ENCODE data around the gene DRAM1.

DRAM1 gene

DNA sequence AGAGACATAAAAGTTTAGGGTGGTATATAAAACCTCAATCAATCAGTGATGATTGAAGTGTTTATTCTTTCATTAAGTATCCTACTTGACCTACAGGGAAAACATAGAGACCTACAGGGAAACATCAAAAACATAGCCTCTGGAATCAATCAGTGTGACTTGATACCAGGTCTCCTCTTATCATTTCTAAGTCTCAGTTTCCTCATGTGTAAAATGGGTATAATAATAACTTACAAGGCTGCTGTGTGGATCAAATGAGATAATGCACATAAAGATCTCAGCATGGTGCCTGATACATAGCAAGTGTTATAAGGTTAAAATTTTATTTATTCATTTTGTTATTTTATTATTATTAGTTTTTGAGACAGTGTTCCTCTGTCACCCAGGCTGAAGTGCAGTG is 24.4 kb upstream of the DRAM1 start:
- no peak for TF ChIP-seq GATA3 (IDR thresholded peaks at IDR 0.05; ENCODE audit: low read depth, low read length)

DNA sequence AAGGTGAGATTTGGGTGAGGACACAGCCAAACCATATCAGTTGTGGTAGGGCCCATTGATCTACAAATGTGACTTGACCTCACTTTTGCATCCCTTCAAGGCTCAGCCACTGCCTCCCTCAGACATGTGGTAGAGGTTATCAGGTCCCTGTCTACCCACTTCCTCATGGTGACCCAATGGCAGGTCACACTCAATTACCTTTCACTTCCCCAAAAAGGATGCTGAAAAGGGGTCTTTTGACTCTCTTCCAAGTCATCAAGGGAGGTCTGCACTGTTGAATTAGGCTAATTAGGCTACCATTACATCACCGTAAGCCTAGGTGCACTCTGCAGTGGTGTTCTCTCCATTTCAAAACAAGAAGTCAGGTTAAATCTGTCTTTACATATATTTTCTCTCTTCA is 22.6 kb upstream of the DRAM1 start:
- TF ChIP-seq GATA3 (IDR thresholded peaks at IDR 0.05; ENCODE audit: low read depth, low read length), result no peak
- TF ChIP-seq GATA2 (IDR thresholded peaks at IDR 0.05; ENCODE audit: low read depth, low read length), result no peak

DNA sequence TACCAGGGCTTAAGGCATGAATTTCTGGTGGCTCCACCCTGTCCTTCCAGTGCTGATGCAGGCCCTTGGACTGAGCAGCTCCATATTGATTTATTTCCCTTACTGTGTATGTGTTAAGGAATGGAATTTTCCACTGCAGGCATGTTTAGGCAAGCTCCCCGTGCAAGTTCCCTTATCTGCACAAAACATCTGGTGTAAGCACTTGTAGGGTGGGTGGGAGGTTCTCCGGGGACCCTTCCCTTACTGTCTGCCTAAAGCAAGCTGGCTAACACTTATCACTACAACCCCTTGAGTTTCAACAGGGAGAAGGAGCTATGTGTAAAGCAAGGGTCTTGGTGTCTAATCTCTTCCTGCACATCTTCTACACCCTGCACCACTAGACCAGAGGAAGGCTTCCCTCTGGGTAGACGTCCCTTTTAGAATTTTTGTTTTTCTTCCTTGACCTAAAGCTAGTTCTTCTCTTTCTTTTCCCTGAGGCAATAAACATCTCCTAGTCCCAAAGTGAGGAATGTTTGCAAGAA is 22.0 kb upstream of the DRAM1 start:
- no peak for TF ChIP-seq GATA2 (IDR thresholded peaks at IDR 0.05; ENCODE audit: low read depth, low read length)
- TF ChIP-seq GATA3 (IDR thresholded peaks at IDR 0.05; ENCODE audit: low read depth, low read length), result no peak

DNA sequence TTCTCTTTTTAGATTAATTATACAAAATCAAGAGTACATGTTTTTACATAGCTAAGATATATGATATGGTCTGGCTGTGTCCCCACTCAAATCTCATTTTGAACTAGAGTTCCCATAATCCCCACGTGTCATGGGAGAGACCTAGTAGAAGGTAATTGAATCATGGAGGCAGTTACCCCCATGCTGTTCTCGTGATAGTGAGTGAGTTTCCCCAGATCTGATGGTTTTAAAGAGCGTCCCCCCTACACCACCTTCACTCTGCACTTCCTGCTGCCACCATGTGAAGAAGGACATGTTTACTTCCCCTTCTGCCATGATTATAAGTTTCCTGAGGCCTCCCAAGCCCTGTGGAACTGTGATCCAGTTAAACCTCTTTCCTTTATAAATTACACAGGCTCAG is 21.4 kb upstream of the DRAM1 start:
- no peak for TF ChIP-seq GATA2 (IDR thresholded peaks at IDR 0.05; ENCODE audit: low read depth, low read length)
- no peak for TF ChIP-seq GATA3 (IDR thresholded peaks at IDR 0.05; ENCODE audit: low read depth, low read length)

DNA sequence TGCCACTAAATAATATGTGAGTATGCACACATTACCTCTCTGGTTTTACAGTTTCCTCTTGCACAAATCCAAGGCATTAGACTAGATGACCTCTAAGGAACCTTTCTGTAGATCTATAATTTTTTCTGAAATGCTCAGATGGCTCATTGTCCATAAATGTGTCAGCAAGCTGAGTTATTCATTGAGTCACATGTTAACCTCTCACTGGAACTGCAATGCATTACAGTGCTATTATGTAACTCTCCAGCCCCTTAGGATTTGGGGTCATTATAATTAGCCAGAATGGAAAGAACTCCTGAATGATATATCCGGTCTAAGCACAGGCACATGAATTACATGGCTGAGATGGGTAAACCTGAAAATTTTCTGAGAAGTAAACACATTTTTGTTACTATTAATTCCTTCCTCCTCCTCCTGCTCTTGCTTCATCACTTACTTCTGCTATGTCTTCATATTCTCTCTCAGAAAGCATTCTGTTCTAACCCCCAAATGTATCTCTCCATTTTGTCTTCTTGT is 20.3 kb upstream of the DRAM1 start:
- no peak for TF ChIP-seq GATA2 (IDR thresholded peaks at IDR 0.05; ENCODE audit: low read depth, low read length)
- no peak for TF ChIP-seq GATA3 (IDR thresholded peaks at IDR 0.05; ENCODE audit: low read depth, low read length)

DNA sequence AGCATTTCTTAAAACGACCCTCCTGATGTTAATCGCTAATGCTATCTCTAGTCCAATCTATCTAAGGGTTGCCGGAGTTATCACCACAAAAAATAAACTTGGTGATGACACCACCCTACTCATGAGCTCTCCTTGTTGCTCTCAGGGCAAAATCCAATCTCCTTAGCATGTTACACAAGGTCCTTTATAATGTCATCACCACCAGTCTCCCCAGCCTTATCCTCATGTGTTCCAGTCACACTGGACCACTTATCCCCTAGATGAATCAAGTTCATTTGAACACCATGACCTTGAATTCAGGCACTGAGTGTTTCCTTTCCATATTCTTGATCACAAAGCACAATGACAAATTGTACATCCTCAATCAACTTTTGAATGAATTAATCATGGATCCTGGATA is 19.0 kb upstream of the DRAM1 start:
- TF ChIP-seq GATA2 (IDR thresholded peaks at IDR 0.05; ENCODE audit: low read depth, low read length), result no peak
- TF ChIP-seq GATA3 (IDR thresholded peaks at IDR 0.05; ENCODE audit: low read depth, low read length), result no peak

DNA sequence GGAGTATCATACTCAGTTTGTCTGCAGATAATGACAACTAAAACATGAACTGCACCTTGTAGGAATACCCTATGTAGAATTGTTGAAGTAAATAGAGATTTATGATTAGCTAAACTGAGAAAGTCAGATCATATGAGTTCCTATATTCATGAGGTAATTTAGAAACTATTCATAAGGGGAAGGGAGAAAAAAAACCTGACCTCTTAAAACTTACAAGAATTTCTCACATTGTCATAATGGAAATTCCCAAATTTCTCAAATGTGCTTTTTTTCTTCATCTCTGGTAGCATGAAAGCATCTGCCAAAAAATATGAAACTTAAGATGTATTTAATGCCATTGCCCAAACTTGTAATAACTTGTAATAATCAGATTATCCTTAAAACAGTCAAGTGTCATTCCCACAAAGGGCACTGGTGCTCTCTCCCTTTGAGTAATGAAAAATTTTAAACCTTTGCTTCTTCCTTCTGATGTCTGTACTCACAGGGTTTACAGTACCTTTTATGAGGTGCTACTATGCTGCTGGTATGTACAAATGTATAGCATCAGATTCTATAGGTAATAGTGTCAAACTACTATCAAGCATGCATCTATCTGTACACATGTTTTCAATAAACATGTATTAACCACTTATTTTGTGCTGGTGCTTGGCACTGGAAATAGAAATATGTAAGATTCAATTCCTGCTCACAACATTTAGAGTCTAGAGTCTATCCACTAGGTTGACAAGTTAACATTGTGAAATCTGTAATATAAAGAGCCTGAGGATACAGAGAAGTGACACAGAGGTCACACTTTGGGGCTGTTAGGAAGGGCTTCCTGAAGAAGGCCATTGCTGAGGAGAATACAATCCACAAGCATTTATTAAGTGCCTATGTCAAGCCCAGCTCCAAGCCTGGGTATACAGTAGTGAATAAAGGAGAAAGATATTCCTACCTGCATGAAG is 17.4 kb upstream of the DRAM1 start:
- TF ChIP-seq GATA3 (IDR thresholded peaks at IDR 0.05; ENCODE audit: low read depth, low read length) (no peak), GATA2 (IDR thresholded peaks at IDR 0.05; ENCODE audit: low read depth, low read length) (no peak)

DNA sequence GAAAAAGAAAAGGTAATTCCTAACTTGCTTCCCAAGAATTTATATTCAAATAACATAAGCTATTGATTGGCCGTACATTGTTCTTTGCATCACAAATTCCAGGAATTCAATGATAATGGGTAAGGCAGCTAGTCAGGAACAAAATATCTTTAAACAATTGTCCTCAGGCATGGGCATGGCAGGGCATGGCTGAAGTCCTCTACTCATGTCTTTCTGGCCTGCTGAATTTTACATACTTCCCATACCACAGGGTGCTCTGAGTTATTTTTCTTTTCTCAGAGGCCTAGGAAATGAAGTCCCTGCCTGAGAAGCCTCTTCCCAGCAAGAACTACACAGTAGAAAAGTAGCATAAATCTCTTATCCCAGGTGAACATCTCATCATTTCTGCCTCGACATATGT is 15.1 kb upstream of the DRAM1 start:
- no peak for TF ChIP-seq GATA3 (IDR thresholded peaks at IDR 0.05; ENCODE audit: low read depth, low read length)
- no peak for TF ChIP-seq GATA2 (IDR thresholded peaks at IDR 0.05; ENCODE audit: low read depth, low read length)

DNA sequence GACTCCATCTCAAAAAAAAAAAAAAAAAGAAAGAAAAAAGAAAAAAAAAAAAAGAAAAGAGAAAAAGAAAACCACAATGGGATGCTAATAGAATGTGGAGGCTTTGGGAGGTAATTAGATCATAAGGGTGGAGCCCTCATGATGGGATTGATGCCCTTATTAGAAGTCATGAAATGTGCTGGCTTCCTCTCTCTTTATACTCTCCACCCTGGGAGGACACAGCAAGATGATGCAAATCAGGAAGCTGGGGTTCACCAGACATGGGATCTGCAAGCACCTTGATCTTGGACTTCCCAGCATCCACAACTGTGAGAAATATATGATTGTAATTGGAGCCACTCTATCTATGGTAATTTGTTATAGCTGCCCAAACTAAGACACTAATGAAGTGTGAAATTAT is 13.4 kb upstream of the DRAM1 start:
- no peak for TF ChIP-seq GATA2 (IDR thresholded peaks at IDR 0.05; ENCODE audit: low read depth, low read length)
- no peak for TF ChIP-seq GATA3 (IDR thresholded peaks at IDR 0.05; ENCODE audit: low read depth, low read length)

DNA sequence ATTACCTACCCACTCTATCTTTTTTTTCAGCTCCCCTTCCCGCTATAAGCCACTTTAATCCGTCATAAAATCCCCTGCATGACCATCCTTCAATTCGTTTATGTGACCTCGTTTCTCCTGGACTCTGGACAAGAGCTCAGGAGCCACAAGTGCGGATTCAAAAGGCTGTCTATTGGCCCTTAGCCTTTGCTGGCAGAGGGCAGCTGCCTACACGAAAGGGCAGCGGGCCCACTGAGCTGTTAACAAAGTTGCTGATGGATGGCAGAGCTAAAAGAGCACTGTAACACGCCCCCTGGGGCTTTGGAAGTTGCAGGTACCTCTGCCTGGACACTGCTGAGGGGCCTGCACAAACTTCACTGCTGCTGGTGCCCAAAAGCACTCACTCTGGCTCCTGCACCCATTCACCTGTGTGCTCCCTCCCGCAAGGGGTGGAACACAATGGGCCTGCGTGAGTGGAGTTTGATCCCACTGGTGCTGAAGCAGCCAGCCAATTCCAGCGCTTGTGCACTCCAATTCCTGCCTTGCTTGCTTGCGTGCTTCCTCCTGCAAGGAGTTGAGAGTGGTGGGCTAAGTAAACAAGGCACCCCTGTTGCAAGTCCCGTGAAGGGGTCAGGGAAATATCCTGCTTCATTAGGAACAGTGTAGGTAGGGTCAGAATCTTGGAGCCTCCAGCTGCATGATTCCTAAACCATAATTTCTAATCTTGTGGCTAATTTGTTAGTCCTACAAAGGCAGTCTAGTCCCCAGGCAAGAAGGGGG is 10.6 kb upstream of the DRAM1 start:
- no peak for TF ChIP-seq GATA2 (IDR thresholded peaks at IDR 0.05; ENCODE audit: low read depth, low read length)
- no peak for TF ChIP-seq GATA3 (IDR thresholded peaks at IDR 0.05; ENCODE audit: low read depth, low read length)

DNA sequence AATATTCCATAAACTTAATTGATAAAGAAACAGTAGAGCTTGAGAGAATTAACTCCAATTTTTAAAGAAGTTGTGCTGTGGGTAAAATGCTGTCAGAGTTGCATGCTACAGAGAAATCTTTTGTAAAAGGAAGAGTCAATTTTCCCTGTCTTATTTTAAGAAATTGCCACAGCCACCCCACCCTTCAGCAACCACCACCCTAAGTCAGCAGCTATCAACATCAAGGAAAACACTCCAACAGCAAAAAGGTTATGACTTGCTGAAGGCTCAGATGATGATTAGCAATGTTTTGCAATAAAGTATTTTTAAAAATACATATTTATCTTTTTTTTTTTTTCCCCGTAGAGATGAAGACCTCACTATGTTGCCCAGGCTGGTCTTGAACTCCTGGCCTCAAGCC is 6.5 kb upstream of the DRAM1 start:
- TF ChIP-seq GATA2 (IDR thresholded peaks at IDR 0.05; ENCODE audit: low read depth, low read length) (no peak), GATA3 (IDR thresholded peaks at IDR 0.05; ENCODE audit: low read depth, low read length) (no peak)

DNA sequence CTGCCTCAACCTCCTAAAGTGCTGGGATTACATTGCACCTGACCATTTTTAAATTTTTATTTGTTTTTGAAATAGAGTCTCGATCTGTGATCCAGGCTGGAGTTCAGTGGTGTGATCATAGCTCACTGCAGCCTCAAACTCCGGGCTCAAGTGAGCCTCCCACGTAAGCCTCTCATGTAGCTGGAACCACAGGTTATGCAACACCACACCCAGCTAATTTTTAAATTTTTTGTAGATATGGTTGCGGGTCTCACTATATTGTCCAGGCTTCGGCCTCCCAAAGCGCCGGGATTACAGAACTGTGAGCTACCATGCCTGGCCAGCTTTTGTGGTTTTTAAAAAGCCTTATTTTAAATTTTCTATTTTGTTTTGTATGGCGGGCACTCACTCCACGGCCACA is 2.2 kb upstream of the DRAM1 start:
- no peak for TF ChIP-seq GATA3 (IDR thresholded peaks at IDR 0.05; ENCODE audit: low read depth, low read length)
- no peak for TF ChIP-seq GATA2 (IDR thresholded peaks at IDR 0.05; ENCODE audit: low read depth, low read length)

DNA sequence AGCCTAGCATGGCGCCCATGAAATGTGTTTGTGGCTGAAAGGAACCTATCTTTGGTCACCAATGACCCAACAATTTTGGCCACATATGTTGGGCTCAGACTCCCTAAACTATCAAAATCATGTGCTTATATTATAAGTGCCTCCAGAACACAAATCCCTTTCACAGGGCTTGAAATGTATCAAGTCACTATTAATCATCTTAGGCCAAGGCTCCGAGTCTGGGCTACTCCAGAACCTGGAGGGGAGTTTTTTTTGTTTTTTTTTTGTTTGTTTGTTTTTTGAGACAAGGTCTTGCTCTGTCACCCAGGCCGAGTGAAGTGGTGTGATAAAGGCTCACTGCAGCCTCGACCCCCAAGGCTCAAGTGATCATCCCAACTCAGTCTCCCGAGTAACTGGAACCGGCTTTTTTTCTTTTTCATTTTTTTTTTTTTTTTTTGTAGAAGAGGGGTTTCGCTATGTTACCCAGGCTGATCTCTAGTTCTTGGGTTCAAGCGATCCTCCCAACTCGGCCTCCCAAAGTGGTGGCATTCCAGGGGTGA is 989 bp upstream of the DRAM1 start:
- TF ChIP-seq GATA3 (IDR thresholded peaks at IDR 0.05; ENCODE audit: low read depth, low read length) (no peak), GATA2 (IDR thresholded peaks at IDR 0.05; ENCODE audit: low read depth, low read length) (no peak)

DNA sequence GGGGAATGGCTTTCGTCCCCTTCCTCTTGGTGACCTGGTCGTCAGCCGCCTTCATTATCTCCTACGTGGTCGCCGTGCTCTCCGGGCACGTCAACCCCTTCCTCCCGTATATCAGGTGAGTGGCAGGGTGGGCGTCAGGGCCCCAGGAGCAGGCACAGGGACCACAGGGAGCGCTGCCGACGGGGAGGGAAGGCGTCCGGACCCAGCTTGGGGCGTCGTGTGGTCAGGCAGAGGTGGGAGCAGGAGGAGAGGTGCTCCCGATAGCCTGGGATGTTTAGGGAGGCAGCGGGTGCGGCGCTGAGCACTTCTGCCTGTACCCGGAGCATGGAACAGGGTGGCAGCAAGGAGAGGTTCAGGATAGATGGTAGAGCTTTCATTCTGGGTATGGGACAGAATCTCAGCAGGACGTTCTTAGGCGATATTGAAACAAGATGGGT is 444 bp downstream of the DRAM1 start:
- TF ChIP-seq GATA3 (IDR thresholded peaks at IDR 0.05; ENCODE audit: low read depth, low read length) (no peak), GATA2 (IDR thresholded peaks at IDR 0.05; ENCODE audit: low read depth, low read length) (no peak)

All from SH-SY5Y (cell line).